CD14-positive monocyte (primary cell): ENCODE results near the gene ATXN1. TPM values are rescaled to one million over a fixed set of nuclear protein-coding genes. Genes with fewer than 3 reads are reported as not detected.

ENCODE experiments used
- DNase-seq, 3 donors: peaks; one replicate each; pipeline ENCODE4 v3.0.0-alpha.2; 2011 to 2022
- H2AFZ ChIP-seq: 2 replicates; pipeline ENCODE4 v1.6.0; 2012; ENCODE audit warnings: mild to moderate bottlenecking, low read depth, low read length, inconsistent platforms; ENCODE audit not compliant: insufficient read depth, poor library complexity, severe bottlenecking
- H3K27ac ChIP-seq, 2 donors: 1 replicate in 1 of 2; 2 replicates in 1 of 2; pipeline ENCODE4 v1.5.1; 2012 to 2013; ENCODE audit warnings: low read length in 2 of 2, control low read depth in 1 of 2, inconsistent platforms in 1 of 2, low read depth in 1 of 2, mild to moderate bottlenecking in 1 of 2
- H3K27me3 ChIP-seq, 2 donors: one replicate each; pipeline versions ENCODE4 v1.6.0 to v1.6.1; 2011 to 2013; ENCODE audit warnings: low read length in 2 of 2; ENCODE audit not compliant: control insufficient read depth in 2 of 2, insufficient read depth in 2 of 2
- H3K36me3 ChIP-seq, 2 donors: replicated peaks in 1 of 2; 1 replicate in 1 of 2; 2 replicates in 1 of 2; pipeline versions ENCODE4 v1.5.1 to v1.6.1; 2012 to 2013; ENCODE audit warnings: low read length in 2 of 2, control low read depth in 1 of 2, inconsistent platforms in 1 of 2, mild to moderate bottlenecking in 1 of 2; ENCODE audit not compliant: insufficient read depth in 2 of 2, control insufficient read depth in 1 of 2
- H3K4me1 ChIP-seq, 2 donors: 1 replicate in 1 of 2; 2 replicates in 1 of 2; pipeline versions ENCODE4 v1.5.1 to v1.6.1; 2012 to 2013; ENCODE audit warnings: low read length in 2 of 2, control low read depth in 1 of 2, inconsistent platforms in 1 of 2, mild to moderate bottlenecking in 1 of 2, moderate library complexity in 1 of 2; ENCODE audit not compliant: insufficient read depth in 2 of 2, control insufficient read depth in 1 of 2
- H3K4me2 ChIP-seq: replicated peaks from 2 replicates; pipeline ENCODE3; 2012; ENCODE audit warnings: low read length, moderate library complexity, mild to moderate bottlenecking; ENCODE audit not compliant: poor library complexity, severe bottlenecking; ENCODE audit errors: extremely low read depth
- H3K4me3 ChIP-seq, 3 experiments: fragments of 200-600 bp in 1 of 3; sonication (generic) in 1 of 3; replicated peaks in 1 of 3; 1 replicate in 2 of 3; 2 replicates in 1 of 3; pipeline ENCODE4 v1.5.1; 2011 to 2013; ENCODE audit warnings: low read length in 3 of 3, mild to moderate bottlenecking in 3 of 3, control low read depth in 2 of 3, low read depth in 2 of 3, inconsistent platforms in 1 of 3, moderate library complexity in 1 of 3
- H3K79me2 ChIP-seq: 2 replicates; pipeline ENCODE4 v1.6.0; 2012; ENCODE audit warnings: mild to moderate bottlenecking, control low read depth, inconsistent platforms, low read length, moderate library complexity; ENCODE audit not compliant: insufficient read depth
- H3K9ac ChIP-seq: 2 replicates; pipeline ENCODE4 v1.6.0; 2017; ENCODE audit warnings: low read length, mild to moderate bottlenecking; ENCODE audit not compliant: insufficient read depth, poor library complexity, severe bottlenecking
- H3K9me3 ChIP-seq, 2 donors: replicated peaks in 1 of 2; 1 replicate in 1 of 2; 2 replicates in 1 of 2; pipeline versions ENCODE4 v1.5.1 to v1.6.1; 2012 to 2013; ENCODE audit warnings: low read length in 2 of 2, control low read depth in 1 of 2; ENCODE audit not compliant: control insufficient read depth in 1 of 2, insufficient read depth in 1 of 2
- H4K20me1 ChIP-seq: 2 replicates; pipeline ENCODE4 v1.6.0; 2012; ENCODE audit warnings: mild to moderate bottlenecking, low read length, control low read depth, moderate library complexity; ENCODE audit not compliant: insufficient read depth
- H3K27ac Mint-ChIP-seq, 7 donors: one replicate each; pipeline ENCODE4 v1.8.0; 2020; ENCODE audit warnings: mild to moderate bottlenecking in 7 of 7, mixed read lengths in 7 of 7, moderate library complexity in 6 of 7, inconsistent platforms in 2 of 7
- H3K27me3 Mint-ChIP-seq, 3 donors: one replicate each; pipeline ENCODE4 v1.8.0; 2021 to 2022; ENCODE audit warnings: low read depth in 3 of 3, mild to moderate bottlenecking in 3 of 3, mixed read lengths in 3 of 3, moderate library complexity in 3 of 3, inconsistent platforms in 1 of 3
- H3K36me3 Mint-ChIP-seq, 2 donors: one replicate each; pipeline ENCODE4 v1.8.0; 2020; ENCODE audit warnings: mixed read lengths in 2 of 2, inconsistent platforms in 1 of 2, mild to moderate bottlenecking in 1 of 2
- H3K4me1 Mint-ChIP-seq: one replicate; pipeline ENCODE4 v1.8.0; 2020; ENCODE audit warnings: mild to moderate bottlenecking, mixed read lengths
- H3K4me3 Mint-ChIP-seq, 2 donors: one replicate each; pipeline ENCODE4 v1.8.0; 2020; ENCODE audit warnings: mild to moderate bottlenecking in 2 of 2, mixed read lengths in 2 of 2, moderate library complexity in 1 of 2
- H3K9me3 Mint-ChIP-seq, 7 donors: one replicate each; pipeline ENCODE4 v1.8.0; 2020 to 2022; ENCODE audit warnings: mixed read lengths in 7 of 7, mild to moderate bottlenecking in 6 of 7, moderate library complexity in 6 of 7, inconsistent platforms in 2 of 7
- WGBS: methylation state at CpG from one replicate; pipeline ENCODE4 v1.1.5; 2013; ENCODE audit warnings: missing lambda C conversion rate; ENCODE audit not compliant: insufficient coverage; 5-methylcytosine and 5-hydroxymethylcytosine counted together
- intact Hi-C, 2 donors: fragments of 100-400 bp; cut with micrococcal nuclease; formaldehyde crosslinking; loops; one replicate each; pipeline versions ENCODE4 v1.15.0 to v1.15.1; 2023
- polyA plus RNA-seq, 3 donors: library from polyadenylated mRNA; depleted of rRNA in 1 of 3; unstranded in 2 of 3; stranded (reverse) in 1 of 3; fragments of 300-500 nt in 2 of 3; fragments of >200 nt in 1 of 3; fragmentation: Illumina TruSeq in 2 of 3; gene quantifications; 1 replicate in 2 of 3; 2 replicates in 1 of 3; pipeline ENCODE4 v1.2.3, GENCODE V29; 2012 to 2021
- TF ChIP-seq, protein P1 (sequence below): fragments of 200-600 bp; IDR thresholded peaks from one replicate; pipeline ENCODE4 v1.8.0; 2022; ENCODE audit warnings: antibody characterized with exemption, mild to moderate bottlenecking

The ATXN1 gene
- polyA plus RNA-seq, 3 donors: 8.8 to 19.1 (median 10.9) TPM

GRCh38 chr6:16762268-16762549 lies 949 bp upstream of the ATXN1 start:
- Histone ChIP-seq H3K9ac (peak overlapping the region; percentile 98), H3K36me3 (no peaks in the 10 kb centered on the region), H3K4me2 (peak overlapping the region; percentile 98), H3K4me1 (peaks cover 30 to 37% of the 10 kb centered on the region in 2 donors), H2AFZ (peak overlapping the region; percentile 86), H3K27ac (peak overlapping the region; percentile 32 to 77), H3K27me3 (no peaks in the 10 kb centered on the region), H4K20me1 (peaks cover 12% of the 10 kb centered on the region), H3K79me2 (peaks cover 37% of the 10 kb centered on the region), H3K4me3 (peak overlapping the region; percentile 51 to 98 (median 56)), H3K9me3 (no peaks in the 10 kb centered on the region)
- no peak for DNase-seq
- peak overlapping the region; percentile 13 to 97 (median 86) for H3K27ac Mint-ChIP-seq
- peaks cover 7% of the 10 kb centered on the region in 2 donors for H3K36me3 Mint-ChIP-seq
- peak overlapping the region; percentile 97 for H3K4me3 Mint-ChIP-seq
- no peaks in the 10 kb centered on the region for H3K27me3 Mint-ChIP-seq
- H3K4me1 Mint-ChIP-seq: peaks cover 29% of the 10 kb centered on the region
- WGBS: under 1% methylated on average over 18 of the region's 21 CpGs
- TF ChIP-seq, protein P1, sequence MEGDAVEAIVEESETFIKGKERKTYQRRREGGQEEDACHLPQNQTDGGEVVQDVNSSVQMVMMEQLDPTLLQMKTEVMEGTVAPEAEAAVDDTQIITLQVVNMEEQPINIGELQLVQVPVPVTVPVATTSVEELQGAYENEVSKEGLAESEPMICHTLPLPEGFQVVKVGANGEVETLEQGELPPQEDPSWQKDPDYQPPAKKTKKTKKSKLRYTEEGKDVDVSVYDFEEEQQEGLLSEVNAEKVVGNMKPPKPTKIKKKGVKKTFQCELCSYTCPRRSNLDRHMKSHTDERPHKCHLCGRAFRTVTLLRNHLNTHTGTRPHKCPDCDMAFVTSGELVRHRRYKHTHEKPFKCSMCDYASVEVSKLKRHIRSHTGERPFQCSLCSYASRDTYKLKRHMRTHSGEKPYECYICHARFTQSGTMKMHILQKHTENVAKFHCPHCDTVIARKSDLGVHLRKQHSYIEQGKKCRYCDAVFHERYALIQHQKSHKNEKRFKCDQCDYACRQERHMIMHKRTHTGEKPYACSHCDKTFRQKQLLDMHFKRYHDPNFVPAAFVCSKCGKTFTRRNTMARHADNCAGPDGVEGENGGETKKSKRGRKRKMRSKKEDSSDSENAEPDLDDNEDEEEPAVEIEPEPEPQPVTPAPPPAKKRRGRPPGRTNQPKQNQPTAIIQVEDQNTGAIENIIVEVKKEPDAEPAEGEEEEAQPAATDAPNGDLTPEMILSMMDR: no peak
- no peaks in the 10 kb centered on the region for H3K9me3 Mint-ChIP-seq
- intact Hi-C loops: loop anchor here (2.0 to 10.0 kb wide), 4 partner anchors 49 to 257 kb away; no protein-coding TSS in a partner anchor

DNA sequence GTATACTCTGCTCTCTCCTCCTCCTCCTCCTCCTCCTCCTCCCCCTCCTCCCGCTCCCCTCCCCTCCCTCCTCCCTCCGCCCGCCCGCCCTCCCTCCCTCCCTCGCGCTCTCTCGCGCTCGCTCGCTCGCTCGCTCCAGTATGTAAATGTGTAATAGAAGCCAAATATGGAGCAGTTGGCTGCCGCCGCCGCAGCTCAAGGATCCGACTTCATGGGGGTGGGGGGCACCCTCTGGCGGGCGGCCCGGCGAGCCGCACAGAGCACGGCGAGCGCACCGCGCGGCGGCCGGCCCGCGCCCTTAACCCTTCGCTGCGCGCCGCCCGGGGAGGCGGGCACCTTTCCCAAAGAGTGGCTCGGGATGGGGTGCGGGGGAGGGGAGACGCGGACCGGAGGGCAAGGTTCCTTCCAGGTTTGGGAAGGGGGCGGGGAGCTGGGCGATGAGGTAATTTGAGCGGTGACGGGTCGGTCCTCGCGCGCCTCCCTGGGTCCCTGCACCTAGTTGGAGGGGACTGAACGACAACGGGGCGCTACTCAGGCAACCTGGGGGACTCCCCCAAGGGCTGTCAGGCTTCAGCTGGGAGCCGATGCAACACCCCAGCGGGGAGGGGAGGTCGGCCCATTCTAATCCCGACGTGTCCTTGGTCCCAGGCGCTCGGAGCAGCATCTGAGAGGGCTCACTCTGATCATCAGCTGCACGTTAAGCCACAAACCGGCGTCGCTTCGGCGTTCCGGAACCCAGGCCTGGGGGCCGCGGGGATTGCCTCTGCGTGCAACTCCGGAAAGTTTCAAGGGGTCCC lies 409 bp upstream of the ATXN1 start:
- peak; percentile 80 to 86 (median 85) for DNase-seq
- Histone ChIP-seq H3K79me2 (peaks cover 43% of the 10 kb centered on the region), H3K27ac (peak overlapping the region; percentile 88 to 98), H3K27me3 (no peaks in the 10 kb centered on the region), H3K9ac (peak overlapping the region; percentile 98), H4K20me1 (peaks cover 17% of the 10 kb centered on the region), H3K4me2 (peak overlapping the region; percentile 98), H3K9me3 (no peaks in the 10 kb centered on the region), H3K36me3 (no peaks in the 10 kb centered on the region), H3K4me3 (peak overlapping the region; percentile 67 to 98 (median 92)), H3K4me1 (peaks cover 35 to 43% of the 10 kb centered on the region in 2 donors), H2AFZ (peak overlapping the region; percentile 86)
- TF ChIP-seq, protein P1: peak; percentile 17
- Mint-ChIP-seq H3K4me3 (peak overlapping the region; percentile 97), H3K4me1 (peaks cover 34% of the 10 kb centered on the region), H3K36me3 (peaks cover 7 to 11% of the 10 kb centered on the region in 2 donors), H3K27me3 (no peaks in the 10 kb centered on the region), H3K9me3 (no peaks in the 10 kb centered on the region), H3K27ac (peak overlapping the region; percentile 94 to 99 (median 97))
- intact Hi-C loops: loop anchor here (2.0 to 10.0 kb wide), 4 partner anchors 49 to 257 kb away; no protein-coding TSS in a partner anchor
- WGBS: 0% methylated on average over 57 of the region's 71 CpGs
